Colonic mucosa (tissue), 4 donors: Measurements from ENCODE around the gene GALNT13. TPM values are rescaled to one million over a fixed set of nuclear protein-coding genes. Genes with fewer than 3 reads are reported as not detected.

ENCODE experiments used
- DNase-seq: peaks from one replicate; pipeline ENCODE4 v3.0.0-alpha.2; 2020
- H3K27ac ChIP-seq: fragments of 200-600 bp; one replicate; pipeline ENCODE4 v1.8.0; 2021
- H3K27me3 ChIP-seq: fragments of 200-600 bp; one replicate; pipeline ENCODE4 v1.8.0; 2021
- H3K36me3 ChIP-seq: fragments of 200-600 bp; one replicate; pipeline ENCODE4 v1.8.0; 2021
- H3K4me1 ChIP-seq: fragments of 200-600 bp; one replicate; pipeline ENCODE4 v1.8.0; 2021; ENCODE audit warnings: mild to moderate bottlenecking
- H3K4me3 ChIP-seq: fragments of 200-600 bp; one replicate; pipeline ENCODE4 v1.8.0; 2021
- H3K9ac ChIP-seq, 2 donors: one replicate each; pipeline ENCODE4 v1.7.0; 2013; ENCODE audit warnings: control low read depth in 2 of 2, low read depth in 2 of 2, low read length in 2 of 2
- H3K9me3 ChIP-seq: fragments of 200-600 bp; one replicate; pipeline ENCODE4 v1.8.0; 2021
- intact Hi-C: fragments of 100-400 bp; cut with DNase I; formaldehyde crosslinking; loops from one replicate; pipeline ENCODE4 v1.14.1; 2022
- total RNA-seq, 2 donors: library from RNA; stranded (reverse); fragmentation: NEBNext Ultra II Directional in 1 of 2; extraction: Animal tissue kit (Norgen Biotek cat#: 25700) in 1 of 2; gene quantifications; one replicate each; pipeline ENCODE4 v1.2.1, GENCODE V29; 2021
- TF ChIP-seq, protein P1 (sequence below): fragments of 200-600 bp; IDR thresholded peaks from one replicate; pipeline ENCODE4 v1.8.0; 2022; ENCODE audit warnings: antibody characterized with exemption, mild to moderate bottlenecking
- donor health status: healthy.
- donor health status: DM: no; HTN: no; CAD: no.
- donor health status: DM: no; HTN: no; CAD: no.

GALNT13 gene
- total RNA-seq, 2 donors from 2014 or later = 0.07 to 0.40 TPM

DNA sequence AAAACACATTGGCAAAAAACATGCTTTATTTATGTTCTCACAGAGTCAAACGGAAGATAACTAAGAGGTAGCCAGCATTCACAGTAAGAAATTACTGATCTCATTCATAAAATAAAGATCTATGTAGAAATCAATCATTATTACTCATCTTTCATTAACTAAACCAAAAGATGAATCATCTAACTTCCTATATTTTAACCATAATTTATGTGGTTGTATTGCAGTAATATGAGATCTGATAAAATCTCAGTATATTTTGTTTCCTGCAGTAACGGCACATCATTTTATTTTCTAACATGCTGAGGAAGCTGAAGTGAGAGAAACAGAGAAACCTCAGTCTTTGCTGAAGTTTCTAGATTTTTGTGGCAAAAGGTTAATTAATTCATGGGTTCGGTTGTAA is 375.8 kb downstream of the GALNT13 start:
- no peak overlapping the region for H3K27ac ChIP-seq
- no peak for DNase-seq
- TF ChIP-seq, protein P1, sequence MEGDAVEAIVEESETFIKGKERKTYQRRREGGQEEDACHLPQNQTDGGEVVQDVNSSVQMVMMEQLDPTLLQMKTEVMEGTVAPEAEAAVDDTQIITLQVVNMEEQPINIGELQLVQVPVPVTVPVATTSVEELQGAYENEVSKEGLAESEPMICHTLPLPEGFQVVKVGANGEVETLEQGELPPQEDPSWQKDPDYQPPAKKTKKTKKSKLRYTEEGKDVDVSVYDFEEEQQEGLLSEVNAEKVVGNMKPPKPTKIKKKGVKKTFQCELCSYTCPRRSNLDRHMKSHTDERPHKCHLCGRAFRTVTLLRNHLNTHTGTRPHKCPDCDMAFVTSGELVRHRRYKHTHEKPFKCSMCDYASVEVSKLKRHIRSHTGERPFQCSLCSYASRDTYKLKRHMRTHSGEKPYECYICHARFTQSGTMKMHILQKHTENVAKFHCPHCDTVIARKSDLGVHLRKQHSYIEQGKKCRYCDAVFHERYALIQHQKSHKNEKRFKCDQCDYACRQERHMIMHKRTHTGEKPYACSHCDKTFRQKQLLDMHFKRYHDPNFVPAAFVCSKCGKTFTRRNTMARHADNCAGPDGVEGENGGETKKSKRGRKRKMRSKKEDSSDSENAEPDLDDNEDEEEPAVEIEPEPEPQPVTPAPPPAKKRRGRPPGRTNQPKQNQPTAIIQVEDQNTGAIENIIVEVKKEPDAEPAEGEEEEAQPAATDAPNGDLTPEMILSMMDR = no peak

DNA sequence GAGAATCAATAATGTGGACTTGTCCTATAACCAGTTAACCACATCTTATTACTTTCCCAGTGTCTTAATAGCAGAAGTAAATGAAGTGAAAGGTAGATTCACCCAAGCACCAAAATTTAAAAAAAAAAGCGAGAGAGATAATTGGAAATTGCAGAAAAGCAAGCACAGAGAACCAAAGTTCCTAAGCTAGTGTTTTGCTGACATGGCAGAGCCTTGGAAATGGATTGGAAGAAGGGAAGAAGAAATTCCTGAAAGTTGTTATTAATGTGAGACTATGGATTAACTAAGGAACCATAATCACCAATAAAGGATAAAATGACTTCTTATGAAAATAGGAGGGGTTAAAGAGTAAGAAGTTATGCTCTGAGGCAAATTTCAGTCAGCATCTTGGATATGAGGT is 384.4 kb downstream of the GALNT13 start:
- no peaks in the 10 kb centered on the region for H3K9me3 ChIP-seq
- no peak overlapping the region for H3K9ac ChIP-seq
- H3K27ac ChIP-seq = no peak overlapping the region
- no peak overlapping the region for H3K4me3 ChIP-seq
- H3K27me3 ChIP-seq = no peaks in the 10 kb centered on the region
- TF ChIP-seq, protein P1 = no peak
- no peaks in the 10 kb centered on the region for H3K4me1 ChIP-seq
- intact Hi-C loops = no loop called here
- DNase-seq = no peak
- H3K36me3 ChIP-seq = no peaks in the 10 kb centered on the region

More for the DNA sequence above, 375.8 kb downstream of the GALNT13 start:
- no peak overlapping the region for H3K9ac ChIP-seq
- H3K36me3 ChIP-seq = no peaks in the 10 kb centered on the region
- no peaks in the 10 kb centered on the region for H3K27me3 ChIP-seq
- H3K9me3 ChIP-seq = no peaks in the 10 kb centered on the region
- no peaks in the 10 kb centered on the region for H3K4me1 ChIP-seq
- H3K4me3 ChIP-seq = no peak overlapping the region
- intact Hi-C loops = no loop called here

DNA sequence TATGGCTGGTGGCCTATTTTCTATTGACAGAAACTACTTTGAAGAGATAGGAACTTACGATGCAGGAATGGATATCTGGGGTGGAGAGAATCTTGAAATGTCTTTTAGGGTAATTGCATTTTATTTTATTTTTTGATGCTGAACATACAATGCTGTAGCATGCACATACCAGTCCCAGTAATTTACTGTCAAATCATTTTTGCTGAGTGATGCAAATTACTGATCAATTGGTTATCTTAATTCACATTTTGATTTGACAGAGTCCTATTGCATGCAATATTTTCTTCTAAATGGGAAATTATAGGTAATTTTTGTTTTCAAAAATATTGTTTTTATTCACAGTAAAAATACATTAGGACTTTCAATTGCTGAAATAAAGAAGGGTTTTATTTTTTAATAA is 387.3 kb downstream of the GALNT13 start:
- H3K4me3 ChIP-seq = no peak overlapping the region
- H3K4me1 ChIP-seq = no peaks in the 10 kb centered on the region
- H3K27ac ChIP-seq = no peak overlapping the region
- H3K9ac ChIP-seq = no peak overlapping the region
- no peaks in the 10 kb centered on the region for H3K36me3 ChIP-seq
- no peaks in the 10 kb centered on the region for H3K27me3 ChIP-seq
- DNase-seq = no peak
- H3K9me3 ChIP-seq = no peaks in the 10 kb centered on the region
- TF ChIP-seq, protein P1 = no peak
- intact Hi-C loops = no loop called here

DNA sequence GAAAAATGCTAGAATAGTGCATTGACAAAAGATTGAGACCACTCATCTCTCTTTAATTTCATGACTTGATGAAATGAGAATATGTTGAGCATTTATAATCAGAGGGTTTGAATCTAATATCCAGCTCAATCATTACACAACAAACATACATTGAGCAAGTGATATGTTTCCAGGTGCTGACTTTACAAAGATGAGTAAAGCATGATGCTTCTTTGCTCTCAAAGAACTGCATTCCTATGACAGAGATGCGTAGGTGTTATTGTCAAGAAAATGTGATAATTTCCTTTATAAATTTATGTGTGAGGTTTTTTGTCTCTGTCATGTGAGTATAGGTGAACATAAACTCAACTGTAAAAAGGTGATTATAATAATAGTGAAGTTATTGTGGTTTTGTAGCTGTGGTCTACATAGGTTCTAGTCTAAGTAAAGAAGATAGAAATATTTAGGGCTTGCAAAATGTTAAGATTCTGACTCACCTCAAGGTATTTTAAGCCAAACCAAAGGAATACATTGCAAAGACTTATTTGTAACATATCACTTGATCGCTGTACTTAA is 389.8 kb downstream of the GALNT13 start:
- TF ChIP-seq, protein P1 = no peak
- Histone ChIP-seq H3K27me3 (no peaks in the 10 kb centered on the region), H3K9me3 (no peaks in the 10 kb centered on the region), H3K36me3 (no peaks in the 10 kb centered on the region), H3K4me3 (no peak overlapping the region), H3K27ac (no peak overlapping the region), H3K9ac (no peak overlapping the region), H3K4me1 (no peaks in the 10 kb centered on the region)
- intact Hi-C loops = no loop called here
- DNase-seq = no peak

DNA sequence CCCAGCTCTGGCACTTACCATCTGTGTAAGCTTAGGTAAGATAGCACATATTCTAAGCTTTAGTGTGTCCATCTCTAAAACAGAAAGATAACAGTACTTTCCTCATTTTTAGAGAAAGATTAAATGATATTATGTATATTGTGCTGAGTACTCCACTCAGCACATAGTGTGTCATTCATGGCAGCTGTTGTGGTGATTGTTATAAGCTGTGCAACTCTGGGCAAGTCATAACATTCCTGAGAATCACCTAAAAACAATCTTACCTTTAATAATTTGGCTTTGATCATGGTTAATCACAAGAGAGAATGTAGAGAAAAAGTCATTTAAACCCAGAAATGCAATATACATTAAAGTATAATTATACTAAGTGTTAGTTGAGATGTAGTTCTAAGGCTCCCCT is 391.5 kb downstream of the GALNT13 start:
- no peaks in the 10 kb centered on the region for H3K9me3 ChIP-seq
- intact Hi-C loops = no loop called here
- no peak overlapping the region for H3K9ac ChIP-seq
- no peaks in the 10 kb centered on the region for H3K36me3 ChIP-seq
- H3K27ac ChIP-seq = no peak overlapping the region
- DNase-seq = no peak
- TF ChIP-seq, protein P1 = no peak
- H3K4me1 ChIP-seq = no peaks in the 10 kb centered on the region
- no peak overlapping the region for H3K4me3 ChIP-seq
- no peaks in the 10 kb centered on the region for H3K27me3 ChIP-seq
